ENCODE measurements around the gene BMPR1B. TPM values are rescaled to one million over a fixed set of nuclear protein-coding genes. Genes with fewer than 3 reads are reported as not detected.

BMPR1B gene
- total RNA-seq, 1 donor from 2014 or later: not detected

DNA sequence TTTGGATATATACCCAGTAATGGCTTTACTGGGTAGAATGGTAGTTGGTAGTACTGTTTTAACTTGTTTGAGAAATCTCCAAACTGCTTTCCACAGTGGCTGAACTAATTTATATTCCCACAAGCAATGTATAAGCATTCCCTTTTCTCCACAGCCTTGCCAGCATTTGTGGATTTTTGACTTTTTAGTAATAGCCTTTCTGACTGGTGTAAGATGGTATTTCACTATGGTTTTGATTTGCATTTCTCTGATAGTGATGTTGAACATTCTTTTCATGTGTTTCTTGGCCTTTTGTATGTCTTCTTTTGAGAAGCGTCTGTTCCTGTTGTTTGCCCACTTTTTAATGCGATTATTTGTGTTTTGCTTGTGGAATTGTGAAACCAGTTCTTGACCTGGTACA, 290.5 kb downstream of the BMPR1B start:
- H3K4me3 Mint-ChIP-seq: no peak overlapping the region
- H3K27me3 Mint-ChIP-seq: no peaks in the 10 kb centered on the region
- intact Hi-C loops (cut with micrococcal nuclease): no loop called here
- no peak for DNase-seq
- no peaks in the 10 kb centered on the region for H3K36me3 Mint-ChIP-seq (ENCODE audit: low read depth)
- no peak overlapping the region for H3K27ac Mint-ChIP-seq
- CTCF ChIA-PET: no interaction called here
- no peaks in the 10 kb centered on the region for H3K4me1 Mint-ChIP-seq
- no peak for ATAC-seq (ENCODE audit: low read depth)
- TF ChIP-seq, protein P1, sequence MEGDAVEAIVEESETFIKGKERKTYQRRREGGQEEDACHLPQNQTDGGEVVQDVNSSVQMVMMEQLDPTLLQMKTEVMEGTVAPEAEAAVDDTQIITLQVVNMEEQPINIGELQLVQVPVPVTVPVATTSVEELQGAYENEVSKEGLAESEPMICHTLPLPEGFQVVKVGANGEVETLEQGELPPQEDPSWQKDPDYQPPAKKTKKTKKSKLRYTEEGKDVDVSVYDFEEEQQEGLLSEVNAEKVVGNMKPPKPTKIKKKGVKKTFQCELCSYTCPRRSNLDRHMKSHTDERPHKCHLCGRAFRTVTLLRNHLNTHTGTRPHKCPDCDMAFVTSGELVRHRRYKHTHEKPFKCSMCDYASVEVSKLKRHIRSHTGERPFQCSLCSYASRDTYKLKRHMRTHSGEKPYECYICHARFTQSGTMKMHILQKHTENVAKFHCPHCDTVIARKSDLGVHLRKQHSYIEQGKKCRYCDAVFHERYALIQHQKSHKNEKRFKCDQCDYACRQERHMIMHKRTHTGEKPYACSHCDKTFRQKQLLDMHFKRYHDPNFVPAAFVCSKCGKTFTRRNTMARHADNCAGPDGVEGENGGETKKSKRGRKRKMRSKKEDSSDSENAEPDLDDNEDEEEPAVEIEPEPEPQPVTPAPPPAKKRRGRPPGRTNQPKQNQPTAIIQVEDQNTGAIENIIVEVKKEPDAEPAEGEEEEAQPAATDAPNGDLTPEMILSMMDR (IDR thresholded peaks at IDR 0.05): no peak
- POLR2A ChIA-PET: no interaction called here
- no peaks in the 10 kb centered on the region for H3K9me3 Mint-ChIP-seq

DNA sequence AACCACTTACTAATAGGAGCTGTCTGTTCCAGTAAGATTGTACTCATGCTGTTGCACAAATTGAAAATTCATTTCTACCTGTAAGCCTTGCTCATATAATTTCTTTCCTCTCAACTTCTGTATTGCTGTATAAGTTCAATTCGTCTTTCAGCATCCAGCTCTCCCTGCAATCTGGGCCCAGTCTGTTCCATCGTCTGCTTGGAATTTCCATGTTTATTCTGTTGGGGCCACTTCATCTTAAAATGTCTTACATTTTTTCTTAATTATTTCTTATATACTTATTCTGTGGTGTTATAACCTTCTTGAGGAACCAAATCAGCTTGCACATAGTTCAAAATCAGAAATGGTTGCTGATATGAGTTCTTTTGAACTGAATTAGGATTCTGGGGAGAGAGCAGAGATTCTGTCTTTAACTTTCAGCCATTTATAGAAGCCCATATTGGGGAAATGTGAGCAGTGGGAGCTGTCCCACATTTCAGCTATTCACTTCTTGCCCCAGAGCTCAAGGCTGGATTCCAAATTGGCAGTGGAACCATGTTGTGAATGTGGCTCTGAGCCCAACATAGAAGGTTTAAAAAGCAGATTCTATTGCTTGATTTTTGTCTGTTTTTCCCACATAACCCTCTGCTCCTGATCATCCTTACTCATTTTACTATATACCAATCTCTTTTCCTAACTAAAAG, 291.9 kb downstream of the BMPR1B start:
- intact Hi-C loops (cut with micrococcal nuclease): no loop called here
- no peaks in the 10 kb centered on the region for H3K4me1 Mint-ChIP-seq
- H3K9me3 Mint-ChIP-seq: no peaks in the 10 kb centered on the region
- H3K36me3 Mint-ChIP-seq (ENCODE audit: low read depth): no peaks in the 10 kb centered on the region
- H3K27me3 Mint-ChIP-seq: no peaks in the 10 kb centered on the region
- no peak overlapping the region for H3K27ac Mint-ChIP-seq
- no peak for DNase-seq
- ChIA-PET CTCF (no interaction called here), POLR2A (no interaction called here)
- no peak for ATAC-seq (ENCODE audit: low read depth)
- no peak overlapping the region for H3K4me3 Mint-ChIP-seq
- TF ChIP-seq, protein P1 (IDR thresholded peaks at IDR 0.05): no peak

- H3K9me3 Mint-ChIP-seq: no peaks in the 10 kb centered on the region
- no peaks in the 10 kb centered on the region for H3K4me1 Mint-ChIP-seq
- intact Hi-C loops (cut with micrococcal nuclease): no loop called here
- ATAC-seq (ENCODE audit: low read depth): no peak
- CTCF ChIA-PET: no interaction called here
- TF ChIP-seq, protein P1 (IDR thresholded peaks at IDR 0.05): no peak
- no peak overlapping the region for H3K27ac Mint-ChIP-seq
- POLR2A ChIA-PET: no interaction called here
- no peak for DNase-seq
- no peaks in the 10 kb centered on the region for H3K27me3 Mint-ChIP-seq
- no peak overlapping the region for H3K4me3 Mint-ChIP-seq
- no peaks in the 10 kb centered on the region for H3K36me3 Mint-ChIP-seq (ENCODE audit: low read depth)
These were observed 293.4 kb downstream of the BMPR1B start for GRCh38 chr4:95050980-95051701.

GRCh38 chr4:95051702-95052020, 293.9 kb downstream of the BMPR1B start:
- H3K36me3 Mint-ChIP-seq (ENCODE audit: low read depth): no peaks in the 10 kb centered on the region
- TF ChIP-seq, protein P1 (IDR thresholded peaks at IDR 0.05): no peak
- ATAC-seq (ENCODE audit: low read depth) (no peak), DNase-seq (no peak)
- H3K4me3 Mint-ChIP-seq: no peak overlapping the region
- intact Hi-C loops (cut with micrococcal nuclease): no loop called here
- no peaks in the 10 kb centered on the region for H3K9me3 Mint-ChIP-seq
- no peaks in the 10 kb centered on the region for H3K4me1 Mint-ChIP-seq
- ChIA-PET POLR2A (no interaction called here), CTCF (no interaction called here)
- no peaks in the 10 kb centered on the region for H3K27me3 Mint-ChIP-seq
- H3K27ac Mint-ChIP-seq: no peak overlapping the region

GRCh38 chr4:95058991-95059390, 301.2 kb downstream of the BMPR1B start:
- no peaks in the 10 kb centered on the region for H3K36me3 Mint-ChIP-seq (ENCODE audit: low read depth)
- no peak overlapping the region for H3K27ac Mint-ChIP-seq
- no peaks in the 10 kb centered on the region for H3K27me3 Mint-ChIP-seq
- POLR2A ChIA-PET: no interaction called here
- CTCF ChIA-PET: no interaction called here
- intact Hi-C loops (cut with micrococcal nuclease): no loop called here
- H3K4me3 Mint-ChIP-seq: no peak overlapping the region
- no peaks in the 10 kb centered on the region for H3K4me1 Mint-ChIP-seq
- no peaks in the 10 kb centered on the region for H3K9me3 Mint-ChIP-seq
- TF ChIP-seq, protein P1 (IDR thresholded peaks at IDR 0.05): no peak
- ATAC-seq (ENCODE audit: low read depth): no peak
- DNase-seq: no peak
